D721Med (cell line): ENCODE data around the gene BCR.

ENCODE experiments used
- DNase-seq: peaks from one replicate; pipeline ENCODE4 v3.0.0; 2011; ENCODE audit warnings: low spot score; ENCODE audit not compliant: insufficient read length
- FAIRE-seq: peaks from 2 replicates; lab custom pipeline; 2011; peaks lifted over from hg19 to GRCh38; lab: Jason Lieb, UNC
- CTCF ChIP-seq: IDR thresholded peaks from 2 replicates; pipeline ENCODE4 v1.5.1; 2012; ENCODE audit warnings: mild to moderate bottlenecking, control low read depth; ENCODE audit not compliant: insufficient read depth; ENCODE audit errors: missing control alignments

Gene BCR

GRCh38 chr22:23226497-23226850 lies 46.2 kb downstream of the BCR start:
- TF ChIP-seq CTCF, result no peak
- FAIRE-seq (no peak), DNase-seq (no peak)

GRCh38 chr22:23227380-23227779 lies 47.1 kb downstream of the BCR start:
- FAIRE-seq (no peak), DNase-seq (no peak)
- no peak for TF ChIP-seq CTCF

- no peak for DNase-seq
- FAIRE-seq, result no peak
- TF ChIP-seq CTCF, result no peak
Observed at GRCh38 chr22:23228503-23228902, 48.2 kb downstream of the BCR start.

GRCh38 chr22:23229646-23230045 lies 49.3 kb downstream of the BCR start:
- FAIRE-seq, result no peak
- TF ChIP-seq CTCF, result no peak
- DNase-seq, result no peak

- FAIRE-seq (no peak), DNase-seq (no peak)
- no peak for TF ChIP-seq CTCF
Observed at GRCh38 chr22:23230348-23231068, 50.2 kb downstream of the BCR start.

- FAIRE-seq (no peak), DNase-seq (no peak)
- no peak for TF ChIP-seq CTCF
Observed at GRCh38 chr22:23231471-23232093, 51.3 kb downstream of the BCR start.
